GM21390 (cell line): ENCODE measurements around the gene TMEM63A.
"Not testable (repeated sequence)": the region's sequence is repeated elsewhere in the genome, so short reads cannot be mapped to it uniquely, and the experiment has no call there.

ENCODE experiments used
- ATAC-seq: cut with Tn5 transposase; IDR thresholded peaks from one replicate; pipeline ENCODE4 v1.9.1; 2021; ENCODE audit not compliant: unreplicated experiment

The TMEM63A gene

GRCh38 chr1:225846331-225847310 is 35.6 kb downstream of the TMEM63A start:
- no peak for ATAC-seq

GRCh38 chr1:225845571-225846259 is 36.5 kb downstream of the TMEM63A start:
- ATAC-seq = no peak

GRCh38 chr1:225845097-225845496 is 37.1 kb downstream of the TMEM63A start:
- ATAC-seq = no peak

GRCh38 chr1:225844236-225845061 is 37.7 kb downstream of the TMEM63A start:
- no peak for ATAC-seq

DNA sequence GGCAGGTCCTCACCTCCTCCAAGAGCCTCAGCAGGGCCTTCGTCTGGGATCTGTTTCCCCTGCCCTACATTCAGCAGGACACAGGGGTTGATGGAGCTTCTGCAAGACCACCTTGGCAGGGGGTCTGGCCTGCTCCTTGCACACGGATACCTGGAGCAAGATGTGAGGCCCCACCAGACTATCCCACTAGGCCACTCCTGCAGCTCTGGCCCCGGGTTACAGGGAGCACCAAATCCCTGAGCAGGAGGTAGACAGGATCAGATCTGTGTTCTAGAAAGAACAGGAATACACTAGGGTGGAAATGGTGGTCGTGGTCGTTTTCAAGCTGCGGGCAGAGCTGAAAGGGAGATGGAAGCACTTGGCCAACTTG is 38.8 kb downstream of the TMEM63A start:
- no peak for ATAC-seq

- no peak for ATAC-seq
Measured at GRCh38 chr1:225842788-225843425, 39.3 kb downstream of the TMEM63A start.

DNA sequence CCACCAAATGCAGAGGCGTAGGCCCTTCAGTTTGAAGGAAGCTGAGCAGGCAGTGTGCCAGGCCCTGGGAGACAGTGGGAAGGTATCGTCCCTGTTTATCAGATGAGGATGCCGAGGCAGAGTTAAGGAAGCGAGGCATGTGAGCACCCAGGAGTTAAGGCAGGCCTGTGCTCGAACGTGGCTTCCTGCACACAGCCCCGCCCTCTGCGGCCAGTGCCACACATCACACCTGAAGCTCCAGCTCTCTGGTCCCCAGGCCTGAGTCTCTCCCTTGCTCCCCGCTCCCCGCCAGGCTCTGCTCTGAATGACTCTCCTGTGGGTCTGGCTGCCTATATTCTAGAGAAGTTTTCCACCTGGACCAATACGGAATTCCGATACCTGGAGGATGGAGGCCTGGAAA is 40.1 kb downstream of the TMEM63A start:
- ATAC-seq = no peak

- ATAC-seq = no peak
Measured at GRCh38 chr1:225840713-225841112, 41.5 kb downstream of the TMEM63A start.

- ATAC-seq = no peak
Measured at GRCh38 chr1:225840223-225840610, 42.0 kb downstream of the TMEM63A start.

DNA sequence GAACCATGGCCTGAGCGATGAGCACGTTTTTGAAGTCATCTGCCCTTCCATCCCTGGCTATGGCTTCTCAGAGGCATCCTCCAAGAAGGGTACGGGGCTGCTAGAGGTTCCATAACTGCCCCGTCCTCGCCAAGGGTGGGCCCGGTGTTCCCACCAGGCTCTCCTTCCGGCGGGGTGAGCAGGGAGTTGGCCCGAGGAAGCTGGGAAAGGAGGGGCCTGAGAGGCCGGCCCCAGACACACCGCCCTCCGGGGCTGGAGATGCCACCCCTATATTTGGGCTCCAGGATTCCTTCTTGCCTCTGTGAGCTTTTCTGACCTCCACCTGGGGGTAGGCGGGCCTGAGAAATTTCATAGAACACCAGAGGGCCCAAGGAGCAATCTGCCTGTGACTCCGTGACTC is 43.4 kb downstream of the TMEM63A start:
- no peak for ATAC-seq

GRCh38 chr1:225836296-225836695 is 45.9 kb downstream of the TMEM63A start:
- ATAC-seq = not testable (repeated sequence)

DNA sequence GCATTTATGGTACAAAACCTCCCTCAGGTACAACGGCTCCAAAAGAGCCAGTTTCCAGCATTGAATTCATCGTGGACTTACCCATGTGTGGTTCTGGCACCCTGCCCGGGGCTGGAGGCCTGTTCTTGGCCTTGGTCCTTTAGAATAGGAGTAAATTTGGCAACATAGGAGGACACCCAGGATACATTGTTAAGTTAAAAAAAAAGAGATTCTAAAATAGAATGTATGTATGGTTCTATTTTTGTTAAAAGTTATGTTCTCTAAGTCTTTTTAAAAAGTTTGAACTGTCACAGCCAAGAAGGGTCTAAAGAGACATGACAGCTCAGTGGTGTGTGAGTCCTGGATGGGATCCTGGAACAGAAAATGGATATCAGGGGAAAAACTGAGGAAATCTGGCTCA is 46.3 kb downstream of the TMEM63A start:
- ATAC-seq = no peak

- ATAC-seq = no peak
Measured at GRCh38 chr1:225834417-225835329, 47.5 kb downstream of the TMEM63A start.

DNA sequence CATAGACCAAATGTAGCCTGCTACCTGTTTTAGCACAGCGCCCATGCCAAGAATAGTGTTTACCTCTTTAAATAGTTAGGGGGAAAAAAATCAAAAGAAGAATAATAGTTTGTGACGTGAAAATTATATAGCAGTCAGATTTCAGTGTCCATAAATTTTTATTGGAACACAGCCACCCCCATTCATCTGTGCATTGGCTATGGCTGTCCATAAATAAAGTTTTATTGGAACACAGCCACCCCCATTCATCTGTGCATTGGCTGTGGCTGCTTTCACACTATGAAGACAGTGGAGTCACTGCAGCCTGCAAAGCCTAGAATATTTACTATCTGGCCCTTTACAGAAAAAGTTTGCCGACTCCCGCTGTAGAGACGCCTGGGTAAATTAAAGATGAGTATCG is 51.3 kb downstream of the TMEM63A start:
- no peak for ATAC-seq

GRCh38 chr1:225828706-225829345 is 53.4 kb downstream of the TMEM63A start:
- ATAC-seq = no peak

DNA sequence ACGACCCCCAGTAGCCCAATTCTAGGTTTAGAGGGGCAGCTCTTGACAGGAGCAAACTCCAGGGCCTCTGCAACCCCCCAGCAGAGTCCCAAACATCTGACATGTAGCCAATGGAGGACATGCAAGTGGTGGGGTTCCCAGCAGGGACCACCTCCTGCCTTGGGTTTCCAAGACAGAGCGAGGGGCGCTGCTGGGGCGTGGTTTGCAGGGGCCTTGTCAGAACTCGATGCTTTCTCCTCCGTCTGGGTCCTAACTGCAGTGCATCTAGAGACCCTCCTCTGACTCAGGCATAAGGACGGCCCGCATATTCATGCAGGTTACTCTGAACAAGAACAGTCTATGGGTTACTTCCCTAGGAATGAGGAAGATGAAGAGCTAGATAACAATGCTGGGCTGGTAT is 55.1 kb downstream of the TMEM63A start:
- no peak for ATAC-seq

- no peak for ATAC-seq
Measured at GRCh38 chr1:225825607-225826007, 56.6 kb downstream of the TMEM63A start.

GRCh38 chr1:225825078-225825477 is 57.1 kb downstream of the TMEM63A start:
- ATAC-seq = no peak

GRCh38 chr1:225824533-225824941 is 57.6 kb downstream of the TMEM63A start:
- ATAC-seq = no peak
